NB4 (cell line): ENCODE data around the gene NPPA.

ENCODE experiments used
- MAX ChIP-seq: IDR thresholded peaks from 2 replicates; pipeline ENCODE4 v1.6.1; 2011; ENCODE audit warnings: low read depth, low read length
- POLR2A ChIP-seq: IDR thresholded peaks from 2 replicates; pipeline ENCODE4 v1.6.1; 2011; ENCODE audit warnings: mild to moderate bottlenecking; ENCODE audit not compliant: insufficient read length; ENCODE audit errors: extremely low read depth
- TF ChIP-seq, protein P1 (sequence below): IDR thresholded peaks from one replicate; pipeline ENCODE4 v1.5.1; 2012; ENCODE audit warnings: low read depth, low read length

DNA sequence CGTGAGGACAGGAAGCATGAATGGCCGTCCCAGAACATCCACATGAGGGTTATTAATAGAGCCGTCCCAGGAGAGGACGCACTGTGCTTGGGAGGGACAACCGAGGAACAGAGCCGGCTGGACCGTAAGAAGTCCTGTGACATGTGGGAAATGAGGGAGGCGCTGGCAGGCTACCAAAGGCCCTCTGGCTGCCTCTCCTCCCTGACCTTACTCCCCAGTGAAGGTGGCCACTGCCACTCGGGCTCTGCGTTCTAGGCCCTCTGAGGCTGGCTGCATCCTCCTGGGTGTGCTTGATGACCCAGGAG lies 26.6 kb upstream of the NPPA start:
- no peak for TF ChIP-seq MAX
- TF ChIP-seq, protein P1, sequence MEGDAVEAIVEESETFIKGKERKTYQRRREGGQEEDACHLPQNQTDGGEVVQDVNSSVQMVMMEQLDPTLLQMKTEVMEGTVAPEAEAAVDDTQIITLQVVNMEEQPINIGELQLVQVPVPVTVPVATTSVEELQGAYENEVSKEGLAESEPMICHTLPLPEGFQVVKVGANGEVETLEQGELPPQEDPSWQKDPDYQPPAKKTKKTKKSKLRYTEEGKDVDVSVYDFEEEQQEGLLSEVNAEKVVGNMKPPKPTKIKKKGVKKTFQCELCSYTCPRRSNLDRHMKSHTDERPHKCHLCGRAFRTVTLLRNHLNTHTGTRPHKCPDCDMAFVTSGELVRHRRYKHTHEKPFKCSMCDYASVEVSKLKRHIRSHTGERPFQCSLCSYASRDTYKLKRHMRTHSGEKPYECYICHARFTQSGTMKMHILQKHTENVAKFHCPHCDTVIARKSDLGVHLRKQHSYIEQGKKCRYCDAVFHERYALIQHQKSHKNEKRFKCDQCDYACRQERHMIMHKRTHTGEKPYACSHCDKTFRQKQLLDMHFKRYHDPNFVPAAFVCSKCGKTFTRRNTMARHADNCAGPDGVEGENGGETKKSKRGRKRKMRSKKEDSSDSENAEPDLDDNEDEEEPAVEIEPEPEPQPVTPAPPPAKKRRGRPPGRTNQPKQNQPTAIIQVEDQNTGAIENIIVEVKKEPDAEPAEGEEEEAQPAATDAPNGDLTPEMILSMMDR = no peak
- TF ChIP-seq POLR2A = no peak
